HG03342 (cell line): Measurements from ENCODE around the gene ABCG1.

Source experiments
- ATAC-seq: cut with Tn5 transposase; IDR thresholded peaks from one replicate; pipeline ENCODE4 v1.9.1; 2021; ENCODE audit warnings: mild to moderate bottlenecking, moderate library complexity; ENCODE audit not compliant: unreplicated experiment

The ABCG1 gene

GRCh38 chr21:42250422-42251403, 31.8 kb downstream of the ABCG1 start:
- ATAC-seq, result no peak

GRCh38 chr21:42251654-42252324, 32.8 kb downstream of the ABCG1 start:
- no peak for ATAC-seq

GRCh38 chr21:42252325-42252654, 33.4 kb downstream of the ABCG1 start:
- ATAC-seq, result no peak

GRCh38 chr21:42252778-42253340, 33.9 kb downstream of the ABCG1 start:
- ATAC-seq, result no peak

- ATAC-seq, result no peak
These were observed 34.5 kb downstream of the ABCG1 start for GRCh38 chr21:42253466-42253865.

GRCh38 chr21:42254083-42254482, 35.1 kb downstream of the ABCG1 start:
- no peak for ATAC-seq

GRCh38 chr21:42254651-42255601, 36.0 kb downstream of the ABCG1 start:
- ATAC-seq, result no peak

GRCh38 chr21:42255825-42256224, 36.9 kb downstream of the ABCG1 start:
- ATAC-seq, result no peak

- no peak for ATAC-seq
These were observed 37.4 kb downstream of the ABCG1 start for GRCh38 chr21:42256316-42256715.

GRCh38 chr21:42257091-42257765, 38.3 kb downstream of the ABCG1 start:
- no peak for ATAC-seq

- peak; percentile 62 for ATAC-seq
These were observed 39.4 kb downstream of the ABCG1 start for GRCh38 chr21:42258150-42258884.

- ATAC-seq, result no peak
These were observed 40.0 kb downstream of the ABCG1 start for GRCh38 chr21:42258885-42259407.

GRCh38 chr21:42260121-42260520, 41.2 kb downstream of the ABCG1 start:
- ATAC-seq, result no peak

GRCh38 chr21:42261829-42262200, 42.9 kb downstream of the ABCG1 start:
- no peak for ATAC-seq

- no peak for ATAC-seq
These were observed 43.9 kb downstream of the ABCG1 start for GRCh38 chr21:42262831-42263231.

GRCh38 chr21:42263591-42264131, 44.7 kb downstream of the ABCG1 start:
- no peak for ATAC-seq

GRCh38 chr21:42264245-42265195, 45.6 kb downstream of the ABCG1 start:
- ATAC-seq, result no peak
